H1 (cell line): ENCODE data around the gene EXD3. TPM values are rescaled to one million over a fixed set of nuclear protein-coding genes. Genes with fewer than 3 reads are reported as not detected.

Experiments used
- CEBPB ChIP-seq: IDR thresholded peaks from 2 replicates; pipeline ENCODE4 v1.6.1; 2012; ENCODE audit warnings: low read depth, low read length
- CHD1 ChIP-seq: IDR thresholded peaks from 2 replicates; pipeline ENCODE4 v1.6.1; 2012; ENCODE audit warnings: low read depth, low read length, improper control_type of control experiment
- CHD7 ChIP-seq: fragments of 300-600 bp; sonication (generic); IDR thresholded peaks from 2 replicates; pipeline ENCODE4 v1.7.1; 2012; ENCODE audit warnings: low read length, moderate library complexity, mild to moderate bottlenecking, inconsistent platforms; ENCODE audit not compliant: insufficient replicate concordance
- CTCF ChIP-seq, 3 experiments: IDR thresholded peaks; 1 replicate in 2 of 3; 2 replicates in 1 of 3; pipeline versions ENCODE4 v1.5.1 to v1.6.1; 2011; ENCODE audit warnings: low read length in 3 of 3, mild to moderate bottlenecking in 3 of 3, inconsistent platforms in 2 of 3, low read depth in 1 of 3, moderate library complexity in 1 of 3; ENCODE audit not compliant: insufficient read depth in 1 of 3; ENCODE audit errors: control extremely low read depth in 1 of 3
- RBBP5 ChIP-seq: IDR thresholded peaks from 2 replicates; pipeline ENCODE4 v1.7.1; 2012; ENCODE audit warnings: low read depth, mild to moderate bottlenecking, inconsistent platforms, low read length, moderate library complexity, borderline replicate concordance
- polyA plus RNA-seq, 7 experiments: library from polyadenylated mRNA; depleted of rRNA in 3 of 7; stranded (reverse) in 5 of 7; unstranded in 2 of 7; fragments of >200 nt in 5 of 7; fragments of 200-250 nt in 2 of 7; gene quantifications; 1 replicate in 5 of 7; 2 replicates in 1 of 7; 4 replicates in 1 of 7; pipeline versions ENCODE4 v1.2.1 to v1.2.3, GENCODE V29; 2011 to 2013; ENCODE audit warnings: missing spikeins in 2 of 7, mixed read lengths in 2 of 7
- total RNA-seq: library from RNA; stranded (reverse); fragmentation: NEBNext Ultra II Directional; extraction: Animal tissue kit (Norgen Biotek cat#: 25700); gene quantifications from 2 replicates; pipeline ENCODE4 v1.2.1, GENCODE V29; 2021

EXD3 gene
- total and polyA plus RNA-seq, 2 of the 8 experiments (the other 6 are each of a cell fraction or from before 2014, with no cell fraction given): 7.2 to 9.4 TPM

GRCh38 chr9:137387114-137387890 lies 35.7 kb downstream of the EXD3 start (continued):
- TF ChIP-seq CEBPB (no peak), CHD7 (no peak), CTCF (IDR thresholded peaks at IDR 0.05; ENCODE audit: control extremely low read depth in 1 of 3, insufficient read depth in 1 of 3, low read depth in 1 of 3, low read length in 3 of 3) (no peak), RBBP5 (no peak), CHD1 (no peak)
